Tibial artery (tissue), 4 donors: ENCODE measurements around the gene RPTOR.

Experiments used
- DNase-seq, 2 donors: peaks; one replicate each; pipeline ENCODE4 v3.0.0-alpha.2; 2019
- H3K27ac ChIP-seq, 2 donors: fragments of 200-600 bp; sonication (generic) in 1 of 2; 1 replicate in 1 of 2; 2 replicates in 1 of 2; pipeline ENCODE4 v1.5.1; 2018 to 2019; ENCODE audit warnings: mild to moderate bottlenecking in 1 of 2
- H3K27me3 ChIP-seq, 2 donors: fragments of 200-600 bp; sonication (generic) in 1 of 2; one replicate each; pipeline versions ENCODE4 v1.5.1 to v1.6.0; 2016 to 2019
- H3K36me3 ChIP-seq, 3 donors: fragments of 200-600 bp; sonication (generic) in 2 of 3; one replicate each; pipeline ENCODE4 v1.5.1; 2016 to 2019; ENCODE audit warnings: mild to moderate bottlenecking in 2 of 3
- H3K4me1 ChIP-seq, 4 donors: fragments of 200-600 bp; sonication (generic) in 2 of 4; 1 replicate in 3 of 4; 2 replicates in 1 of 4; pipeline ENCODE4 v1.5.1; 2016 to 2019
- H3K4me3 ChIP-seq, 2 donors: fragments of 200-600 bp; sonication (generic) in 1 of 2; 1 replicate in 1 of 2; 2 replicates in 1 of 2; pipeline ENCODE4 v1.5.1; 2018 to 2019; ENCODE audit warnings: mild to moderate bottlenecking in 2 of 2
- H3K9me3 ChIP-seq, 3 donors: fragments of 200-600 bp; sonication (generic) in 1 of 3; one replicate each; pipeline ENCODE4 v1.5.1; 2016 to 2019
- intact Hi-C: fragments of 100-400 bp; cut with DNase I; formaldehyde crosslinking; loops from one replicate; pipeline ENCODE4 v1.15.0; 2023; ENCODE audit warnings: low total_unique reads
- TF ChIP-seq, protein P1 (sequence below), 2 experiments: fragments of 200-600 bp in 1 of 2; fragments of 450-650 bp in 1 of 2; IDR thresholded peaks; one replicate each; pipeline ENCODE4 v1.5.1; 2017 to 2019; ENCODE audit warnings: antibody characterized with exemption in 2 of 2, mild to moderate bottlenecking in 1 of 2, moderate library complexity in 1 of 2

RPTOR gene

DNA sequence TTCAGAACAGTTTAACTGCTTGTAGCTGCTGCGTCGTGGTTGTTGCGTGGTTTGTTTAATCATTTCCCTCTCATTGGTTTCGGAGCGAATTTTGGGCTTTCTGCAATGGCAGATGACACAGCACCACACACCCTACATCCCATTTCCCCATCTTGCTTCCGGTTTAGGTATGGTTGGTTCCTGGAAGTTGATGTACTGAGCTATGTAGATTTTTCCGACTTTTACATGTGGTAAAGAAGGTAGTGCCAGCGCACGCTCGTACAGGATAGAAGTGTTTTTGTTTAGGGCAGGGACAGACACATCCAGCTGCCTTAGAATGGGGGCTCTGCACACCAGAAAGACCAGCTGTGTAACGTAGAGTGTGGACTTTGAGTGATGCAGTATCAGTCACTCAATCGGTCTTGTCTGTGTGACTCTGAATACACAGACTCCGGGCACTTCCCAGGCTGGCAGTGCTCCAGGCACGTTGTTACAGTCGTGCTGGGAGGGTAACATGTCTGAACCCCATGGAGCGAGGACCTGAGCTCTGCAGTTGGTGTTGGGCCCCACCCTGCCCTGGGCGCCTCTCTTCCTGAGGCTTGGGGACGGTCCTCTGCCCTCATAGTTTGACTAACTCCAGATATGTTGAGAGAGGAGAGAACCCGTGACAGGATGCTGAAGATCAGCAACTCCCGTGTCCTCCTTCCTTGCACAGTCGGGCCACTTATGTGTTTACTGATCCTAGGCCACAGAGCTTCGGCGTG lies 275.0 kb downstream of the RPTOR start:
- H3K36me3 ChIP-seq: peaks cover 11 to 22% (median 12%) of the 10 kb centered on the region in 3 donors
- H3K27me3 ChIP-seq: no peaks in the 10 kb centered on the region
- intact Hi-C loops: no loop called here
- no peaks in the 10 kb centered on the region for H3K4me1 ChIP-seq
- H3K9me3 ChIP-seq: no peaks in the 10 kb centered on the region
- TF ChIP-seq, protein P1, sequence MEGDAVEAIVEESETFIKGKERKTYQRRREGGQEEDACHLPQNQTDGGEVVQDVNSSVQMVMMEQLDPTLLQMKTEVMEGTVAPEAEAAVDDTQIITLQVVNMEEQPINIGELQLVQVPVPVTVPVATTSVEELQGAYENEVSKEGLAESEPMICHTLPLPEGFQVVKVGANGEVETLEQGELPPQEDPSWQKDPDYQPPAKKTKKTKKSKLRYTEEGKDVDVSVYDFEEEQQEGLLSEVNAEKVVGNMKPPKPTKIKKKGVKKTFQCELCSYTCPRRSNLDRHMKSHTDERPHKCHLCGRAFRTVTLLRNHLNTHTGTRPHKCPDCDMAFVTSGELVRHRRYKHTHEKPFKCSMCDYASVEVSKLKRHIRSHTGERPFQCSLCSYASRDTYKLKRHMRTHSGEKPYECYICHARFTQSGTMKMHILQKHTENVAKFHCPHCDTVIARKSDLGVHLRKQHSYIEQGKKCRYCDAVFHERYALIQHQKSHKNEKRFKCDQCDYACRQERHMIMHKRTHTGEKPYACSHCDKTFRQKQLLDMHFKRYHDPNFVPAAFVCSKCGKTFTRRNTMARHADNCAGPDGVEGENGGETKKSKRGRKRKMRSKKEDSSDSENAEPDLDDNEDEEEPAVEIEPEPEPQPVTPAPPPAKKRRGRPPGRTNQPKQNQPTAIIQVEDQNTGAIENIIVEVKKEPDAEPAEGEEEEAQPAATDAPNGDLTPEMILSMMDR (IDR thresholded peaks at IDR 0.05): no peak
- peak in 1 of 2 donors; percentile 57 for DNase-seq
- no peak overlapping the region for H3K27ac ChIP-seq
- H3K4me3 ChIP-seq: no peak overlapping the region

DNA sequence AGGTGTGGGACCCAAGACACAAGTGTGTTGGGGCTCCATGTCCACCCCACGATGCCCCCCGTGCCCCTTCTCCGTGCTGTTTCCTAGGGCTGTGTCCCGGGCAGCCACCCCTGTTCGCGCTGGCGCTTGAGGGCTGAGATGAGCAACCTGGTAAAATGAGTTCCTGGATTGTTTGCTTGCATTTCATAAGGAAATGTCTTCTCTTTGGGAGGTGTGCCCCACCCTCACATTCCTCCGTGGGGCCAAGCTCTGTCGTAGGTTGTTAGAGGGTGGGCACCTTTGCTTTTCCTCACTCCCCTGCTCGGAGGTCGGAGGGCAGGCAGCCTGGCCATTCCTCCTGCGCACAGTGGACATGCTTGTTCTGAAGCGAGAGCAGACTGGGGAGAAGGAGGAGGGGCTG lies 275.7 kb downstream of the RPTOR start:
- peaks cover 11 to 29% (median 18%) of the 10 kb centered on the region in 3 donors for H3K36me3 ChIP-seq
- DNase-seq: peak in 1 of 2 donors; percentile 57
- intact Hi-C loops: no loop called here
- H3K4me3 ChIP-seq: no peak overlapping the region
- H3K9me3 ChIP-seq: no peaks in the 10 kb centered on the region
- H3K27me3 ChIP-seq: no peaks in the 10 kb centered on the region
- TF ChIP-seq, protein P1 (IDR thresholded peaks at IDR 0.05): no peak
- no peak overlapping the region for H3K27ac ChIP-seq
- no peaks in the 10 kb centered on the region for H3K4me1 ChIP-seq

DNA sequence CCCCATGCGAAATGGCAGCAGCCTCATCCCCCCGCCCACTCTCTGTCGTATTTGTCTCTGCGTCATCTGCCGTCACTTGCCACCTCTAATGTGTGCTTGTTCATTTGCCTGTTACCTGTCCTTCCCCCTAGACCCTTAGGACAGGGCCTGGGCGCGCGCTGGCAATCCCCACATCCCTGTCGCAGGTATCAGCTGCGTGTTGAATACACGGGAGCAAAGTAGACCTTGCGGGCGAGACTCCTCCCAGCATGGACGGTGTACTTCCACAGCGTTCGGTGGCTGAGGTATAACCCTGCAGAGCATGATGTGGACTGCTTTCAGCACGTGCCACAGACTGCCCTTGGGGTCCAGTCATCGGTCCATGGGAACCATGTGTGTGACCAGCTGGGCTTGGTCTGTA lies 276.9 kb downstream of the RPTOR start:
- Histone ChIP-seq H3K27me3 (no peaks in the 10 kb centered on the region), H3K4me1 (peaks cover 0 to 3% (median 0%) of the 10 kb centered on the region in 4 donors), H3K9me3 (no peaks in the 10 kb centered on the region), H3K36me3 (peaks cover 11 to 40% (median 31%) of the 10 kb centered on the region in 3 donors), H3K4me3 (no peak overlapping the region), H3K27ac (no peak overlapping the region)
- TF ChIP-seq, protein P1 (IDR thresholded peaks at IDR 0.05): no peak
- intact Hi-C loops: no loop called here
- peak in 1 of 2 donors; percentile 49 for DNase-seq

DNA sequence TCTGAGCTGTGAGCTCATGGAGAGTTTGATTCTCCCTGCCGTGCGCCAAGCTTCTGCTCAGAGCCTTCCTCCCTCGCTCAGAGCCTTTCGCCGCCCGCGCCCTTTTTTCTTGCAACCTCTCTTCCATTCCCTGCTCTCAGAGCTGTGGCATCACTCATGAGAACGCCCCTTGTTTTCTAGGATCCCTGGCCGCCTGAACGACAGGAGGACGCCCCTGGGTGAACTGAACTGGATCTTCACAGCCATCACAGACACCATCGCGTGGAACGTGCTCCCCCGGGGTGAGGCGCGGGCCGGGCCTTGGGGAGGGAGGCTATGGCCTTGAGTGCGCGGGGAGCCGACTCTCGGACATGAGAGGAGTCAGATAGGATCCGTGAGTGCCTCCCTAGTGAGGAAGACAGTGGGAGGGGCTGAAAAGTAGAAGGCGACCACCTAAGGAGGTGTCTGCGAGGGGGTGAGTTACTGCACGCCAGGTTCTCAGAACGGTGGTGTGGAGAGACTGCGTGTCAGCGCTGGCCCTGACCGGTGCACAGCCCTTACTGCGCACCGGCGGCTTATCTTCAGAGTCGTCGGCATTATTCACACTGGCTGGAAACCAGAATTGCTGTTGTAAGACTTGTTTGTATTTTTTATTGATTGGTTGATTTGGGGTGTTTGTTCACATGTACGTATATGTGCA lies 277.5 kb downstream of the RPTOR start:
- TF ChIP-seq, protein P1 (IDR thresholded peaks at IDR 0.05): no peak
- no peaks in the 10 kb centered on the region for H3K27me3 ChIP-seq
- no peaks in the 10 kb centered on the region for H3K9me3 ChIP-seq
- intact Hi-C loops: no loop called here
- H3K27ac ChIP-seq: no peak overlapping the region
- no peak overlapping the region for H3K4me3 ChIP-seq
- H3K4me1 ChIP-seq: peaks cover 0 to 9% (median under 1%) of the 10 kb centered on the region in 4 donors
- DNase-seq: peak in 1 of 2 donors; percentile 51
- H3K36me3 ChIP-seq: peaks cover 11 to 44% (median 34%) of the 10 kb centered on the region in 3 donors

DNA sequence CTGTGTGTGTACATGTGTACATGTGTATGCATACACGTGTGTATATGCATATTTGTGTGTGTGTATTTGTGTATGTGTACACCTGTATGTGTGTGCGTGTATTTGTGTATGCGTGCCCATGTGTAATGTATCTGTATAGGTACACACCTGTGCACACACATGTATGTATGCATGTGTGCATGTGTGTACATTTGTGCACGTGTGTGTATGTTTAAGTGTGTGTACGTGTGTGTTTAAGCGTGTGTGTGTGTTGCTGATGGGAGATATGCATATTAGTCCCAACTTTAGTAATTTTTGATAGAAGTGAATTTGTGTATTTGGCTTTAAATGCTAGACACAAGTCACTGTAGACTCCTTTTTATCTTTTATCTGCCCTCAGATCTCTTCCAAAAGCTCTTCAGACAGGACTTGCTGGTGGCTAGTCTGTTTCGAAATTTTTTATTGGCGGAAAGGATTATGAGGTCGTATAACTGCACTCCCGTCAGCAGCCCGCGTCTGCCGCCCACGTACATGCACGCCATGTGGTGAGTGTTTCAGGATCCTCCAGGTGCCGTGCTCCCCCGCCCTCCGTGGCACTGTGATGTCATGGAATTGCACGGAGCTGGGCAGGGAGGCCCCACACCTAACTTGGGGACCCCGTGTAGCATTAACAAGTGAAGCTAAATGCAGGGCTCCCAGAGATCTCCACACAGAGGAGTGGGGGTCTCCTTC lies 278.2 kb downstream of the RPTOR start:
- intact Hi-C loops: no loop called here

More for the DNA sequence above, 278.2 kb downstream of the RPTOR start:
- Histone ChIP-seq H3K4me3 (no peak overlapping the region), H3K4me1 (peaks cover 0 to 12% (median 3%) of the 10 kb centered on the region in 4 donors), H3K36me3 (peaks cover 11 to 50% (median 34%) of the 10 kb centered on the region in 3 donors), H3K9me3 (no peaks in the 10 kb centered on the region), H3K27ac (no peak overlapping the region), H3K27me3 (no peaks in the 10 kb centered on the region)
- TF ChIP-seq, protein P1 (IDR thresholded peaks at IDR 0.05): no peak
- DNase-seq: peak in 1 of 2 donors; percentile 54
